ENCODE measurements around the gene MAEA.

The MAEA gene

GRCh38 chr4:1337951-1338751, 48.5 kb downstream of the MAEA start:
- DNase-seq, result no peak

- DNase-seq, result no peak
Measured at GRCh38 chr4:1338752-1339414, 49.2 kb downstream of the MAEA start.

GRCh38 chr4:1339489-1339888, 49.8 kb downstream of the MAEA start:
- no peak for DNase-seq

- no peak for DNase-seq
Measured at GRCh38 chr4:1340181-1340747, 50.6 kb downstream of the MAEA start.

GRCh38 chr4:1340861-1341260, 51.2 kb downstream of the MAEA start:
- DNase-seq, result no peak

- no peak for DNase-seq
Measured at GRCh38 chr4:1342003-1342402, 52.3 kb downstream of the MAEA start.

GRCh38 chr4:1344696-1345095, 55.0 kb downstream of the MAEA start:
- DNase-seq, result no peak

- DNase-seq, result peak; percentile 49
Measured at GRCh38 chr4:1345903-1346780, 56.5 kb downstream of the MAEA start.

- DNase-seq, result peak; percentile 100
Measured at GRCh38 chr4:1346781-1347409, 57.2 kb downstream of the MAEA start, which contains the start of gene UVSSA. UVSSA (plus strand) TSS chr4:1347208; CDS start chr4:1348092, 884 bp downstream.

GRCh38 chr4:1347410-1347864, 57.7 kb downstream of the MAEA start:
- peak; percentile 47 for DNase-seq

GRCh38 chr4:1348014-1348513, 58.4 kb downstream of the MAEA start:
- no peak for DNase-seq

GRCh38 chr4:1348746-1349145, 59.1 kb downstream of the MAEA start:
- DNase-seq, result no peak

GRCh38 chr4:1349359-1350168, 59.9 kb downstream of the MAEA start:
- DNase-seq, result no peak

- no peak for DNase-seq
Measured at GRCh38 chr4:1350169-1350520, 60.5 kb downstream of the MAEA start.

- DNase-seq, result peak; percentile 92
Measured at GRCh38 chr4:1351854-1352566, 62.3 kb downstream of the MAEA start.

GRCh38 chr4:1352567-1352900, 62.8 kb downstream of the MAEA start:
- DNase-seq, result no peak

GRCh38 chr4:1353186-1354055, 63.7 kb downstream of the MAEA start:
- no peak for DNase-seq

- no peak for DNase-seq
Measured at GRCh38 chr4:1354136-1354982, 64.7 kb downstream of the MAEA start.

- no peak for DNase-seq
Measured at GRCh38 chr4:1354983-1355275, 65.2 kb downstream of the MAEA start.
